SK-N-SH (cell line): ENCODE data around the gene RASGRF1. TPM values are rescaled to one million over a fixed set of nuclear protein-coding genes. Genes with fewer than 3 reads are reported as not detected.

Experiments
- CTCF ChIA-PET: fragments of 300-600, 350-600 bp; formaldehyde crosslinking; extraction: SDS; loops from one replicate; lab custom pipeline; 2021; lab: Yijun Ruan, JAX
- POLR2A ChIA-PET: fragments of 350-600 bp; sonication (Branson Sonifier 250); formaldehyde crosslinking; extraction: SDS; loops from one replicate; lab custom pipeline; 2020; ENCODE audit warnings: antibody characterized with exemption, inconsistent platforms; lab: Yijun Ruan, JAX
- DNase-seq: peaks from one replicate; pipeline ENCODE4 v3.0.0; 2012
- H2AFZ ChIP-seq: fragments of 200-600 bp; sonication (generic); 2 replicates; pipeline ENCODE4 v1.8.1; 2016; ENCODE audit warnings: antibody characterized with exemption, mild to moderate bottlenecking, low read depth
- H3F3A ChIP-seq: fragments of 200-600 bp; sonication (generic); replicated peaks from 2 replicates; pipeline ENCODE3; 2016; ENCODE audit warnings: antibody characterized with exemption, mild to moderate bottlenecking; ENCODE audit not compliant: insufficient read depth
- H3K27ac ChIP-seq, 2 experiments: fragments of 200-500 bp in 1 of 2; fragments of 200-600 bp in 1 of 2; sonication (Bioruptor generic) in 1 of 2; sonication (generic), shearing (Covaris generic) in 1 of 2; 2 replicates each; pipeline versions ENCODE4 v1.5.1 to v1.6.1; 2014 to 2016; ENCODE audit warnings: low read depth in 2 of 2, inconsistent platforms in 1 of 2, low read length in 1 of 2, mild to moderate bottlenecking in 1 of 2, mixed read lengths in 1 of 2
- H3K27me3 ChIP-seq: fragments of 200-600 bp; sonication (generic), shearing (Covaris generic); 2 replicates; pipeline ENCODE4 v1.6.1; 2016; ENCODE audit warnings: mixed run types; ENCODE audit not compliant: insufficient read depth
- H3K36me3 ChIP-seq, 2 experiments: fragments of 200-500 bp in 1 of 2; fragments of 200-600 bp in 1 of 2; sonication (Bioruptor generic) in 1 of 2; sonication (generic) in 1 of 2; replicated peaks in 1 of 2; 2 replicates each; pipeline versions ENCODE3 to v1.5.1; 2014 to 2016; ENCODE audit warnings: low read length in 1 of 2, mild to moderate bottlenecking in 1 of 2; ENCODE audit not compliant: insufficient read depth in 2 of 2, control insufficient read depth in 1 of 2
- H3K4me1 ChIP-seq, 2 experiments: fragments of 200-500 bp in 1 of 2; fragments of 200-600 bp in 1 of 2; sonication (Bioruptor generic) in 1 of 2; sonication (generic), shearing (Covaris generic) in 1 of 2; 2 replicates each; pipeline versions ENCODE4 v1.5.1 to v1.6.1; 2014 to 2016; ENCODE audit warnings: low read depth in 1 of 2, low read length in 1 of 2, mixed run types in 1 of 2; ENCODE audit not compliant: insufficient read depth in 2 of 2, control insufficient read depth in 1 of 2
- H3K4me2 ChIP-seq: fragments of 200-600 bp; sonication (generic), shearing (Covaris generic); 2 replicates; pipeline ENCODE4 v1.6.1; 2017; ENCODE audit warnings: mixed run types
- H3K4me3 ChIP-seq, 2 experiments: fragments of 200-500 bp in 1 of 2; fragments of 200-600 bp in 1 of 2; sonication (Bioruptor generic) in 1 of 2; sonication (generic), shearing (Covaris generic) in 1 of 2; 2 replicates each; pipeline versions ENCODE4 v1.5.1 to v1.8.1; 2014 to 2016; ENCODE audit warnings: low read depth in 2 of 2, inconsistent platforms in 1 of 2, low read length in 1 of 2, mild to moderate bottlenecking in 1 of 2, mixed read lengths in 1 of 2, moderate library complexity in 1 of 2
- H3K79me2 ChIP-seq: fragments of 200-600 bp; sonication (generic); 2 replicates; pipeline ENCODE4 v1.8.1; 2017; ENCODE audit warnings: mild to moderate bottlenecking; ENCODE audit not compliant: insufficient read depth
- H3K9ac ChIP-seq: fragments of 200-600 bp; sonication (generic); 2 replicates; pipeline ENCODE4 v1.6.1; 2017; ENCODE audit warnings: mixed run types
- H3K9me2 ChIP-seq: fragments of 200-600 bp; sonication (generic); 2 replicates; pipeline ENCODE4 v1.6.1; 2017; ENCODE audit warnings: mixed run types
- H3K9me3 ChIP-seq: fragments of 200-600 bp; sonication (generic); 2 replicates; pipeline ENCODE4 v1.6.1; 2017; ENCODE audit warnings: mixed run types, mild to moderate bottlenecking, moderate library complexity
- H4K20me1 ChIP-seq: fragments of 200-600 bp; sonication (generic); 2 replicates; pipeline ENCODE4 v1.6.1; 2017; ENCODE audit warnings: mild to moderate bottlenecking, mixed run types; ENCODE audit not compliant: insufficient read depth
- CHD2 ChIP-seq: fragments of 150-350 bp; IDR thresholded peaks from 2 replicates; pipeline ENCODE4 v1.6.1; 2018; ENCODE audit warnings: low read length; ENCODE audit not compliant: partially characterized antibody
- EZH2phosphoT487 ChIP-seq: fragments of 200-600 bp; sonication (generic); IDR thresholded peaks from 2 replicates; pipeline ENCODE4 v1.6.1; 2017; ENCODE audit warnings: low read depth, mixed run types, mild to moderate bottlenecking, antibody characterized with exemption, moderate library complexity, borderline replicate concordance
- FOSL2 ChIP-seq: IDR thresholded peaks from 2 replicates; pipeline ENCODE4 v1.4.0; 2012; ENCODE audit warnings: low read depth, mild to moderate bottlenecking, moderate library complexity, borderline replicate concordance
- FOXM1 ChIP-seq: IDR thresholded peaks from 2 replicates; pipeline ENCODE4 v1.4.0; 2012; ENCODE audit warnings: low read depth, mild to moderate bottlenecking
- NFIC ChIP-seq: IDR thresholded peaks from 2 replicates; pipeline ENCODE4 v1.4.0; 2012; ENCODE audit warnings: borderline replicate concordance
- NRF1 ChIP-seq: IDR thresholded peaks from 2 replicates; pipeline ENCODE4 v1.6.1; 2012; ENCODE audit warnings: low read depth, mild to moderate bottlenecking, low read length
- RFX5 ChIP-seq: IDR thresholded peaks from 2 replicates; pipeline ENCODE4 v1.6.1; 2012; ENCODE audit warnings: mild to moderate bottlenecking, improper control_type of control experiment, low read length
- RXRA ChIP-seq: IDR thresholded peaks from 2 replicates; pipeline ENCODE4 v1.4.0; 2012; ENCODE audit warnings: low read depth, mild to moderate bottlenecking, borderline replicate concordance
- SIN3A ChIP-seq: IDR thresholded peaks from 2 replicates; pipeline ENCODE4 v1.6.1; 2012; ENCODE audit warnings: low read depth, mild to moderate bottlenecking, low read length, moderate library complexity, borderline replicate concordance
- SMC3 ChIP-seq: IDR thresholded peaks from 2 replicates; pipeline ENCODE4 v1.6.1; 2012; ENCODE audit warnings: low read depth, low read length, improper control_type of control experiment
- TCF12 ChIP-seq: IDR thresholded peaks from 2 replicates; pipeline ENCODE4 v1.4.0; 2012
- WGBS: methylation state at CpG from one replicate; pipeline ENCODE4 v1.1.6; 2017; ENCODE audit warnings: low lambda C conversion rate; 5-methylcytosine and 5-hydroxymethylcytosine counted together
- polyA plus RNA-seq, 3 experiments: library from polyadenylated mRNA; depleted of rRNA; stranded (reverse); fragments of >200 nt; gene quantifications; 2 replicates each; pipeline ENCODE4 v1.2.3, GENCODE V29; 2012
- TF ChIP-seq, protein P1 (sequence below): fragments of 200-600 bp; sonication (generic); IDR thresholded peaks from 2 replicates; pipeline ENCODE4 v1.6.1; 2017; ENCODE audit warnings: antibody characterized with exemption, mild to moderate bottlenecking, moderate library complexity
- TF ChIP-seq, protein P2 (sequence below): fragments of 150-350 bp; IDR thresholded peaks from 2 replicates; pipeline ENCODE4 v1.6.1; 2017; ENCODE audit warnings: antibody characterized with exemption, low read length, low read depth, borderline replicate concordance
- TF ChIP-seq, protein P3 (sequence below): IDR thresholded peaks from 2 replicates; pipeline ENCODE4 v1.6.1; 2012; ENCODE audit warnings: mild to moderate bottlenecking, low read depth, low read length, moderate library complexity
- TF ChIP-seq, protein P4 (sequence below): IDR thresholded peaks from 2 replicates; pipeline ENCODE4 v1.4.0; 2012; ENCODE audit warnings: low read depth
- TF ChIP-seq, protein P5 (sequence below): IDR thresholded peaks from 2 replicates; pipeline ENCODE4 v1.4.0; 2012; ENCODE audit warnings: low read depth, borderline replicate concordance
- TF ChIP-seq, protein P6 (sequence below): fragments of 150-350 bp; IDR thresholded peaks from 2 replicates; pipeline ENCODE4 v1.6.1; 2016; ENCODE audit warnings: mild to moderate bottlenecking, low read depth, low read length
- TF ChIP-seq, protein P7 (sequence below): IDR thresholded peaks from 2 replicates; pipeline ENCODE4; 2012

RASGRF1 gene
- polyA plus RNA-seq, 1 of the 3 experiments (the other 2 are of a cell fraction): 0.10 TPM

DNA sequence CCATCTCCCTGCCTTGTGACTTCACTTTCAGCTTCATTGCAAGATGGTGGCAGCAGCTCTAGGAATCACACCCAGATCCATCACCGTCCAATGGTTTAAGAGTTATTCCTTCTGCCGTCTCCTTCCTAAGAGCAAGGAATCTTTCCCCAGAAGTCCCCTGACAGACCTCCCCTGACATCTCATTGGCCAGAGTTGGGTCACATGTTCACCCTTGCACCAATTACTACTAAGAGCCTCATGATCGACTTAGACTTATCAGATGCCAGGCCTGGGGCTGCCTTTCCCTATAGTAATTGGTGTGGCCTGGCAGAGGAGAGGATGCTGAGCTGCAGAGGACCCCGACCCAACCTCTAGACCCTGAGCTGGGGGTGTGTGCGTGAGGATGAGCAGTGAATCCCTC, 31.8 kb upstream of the RASGRF1 start:
- DNase-seq: no peak
- no peaks in the 10 kb centered on the region for H3K27me3 ChIP-seq
- no peaks in the 10 kb centered on the region for H3F3A ChIP-seq
- H3K9me2 ChIP-seq: no peaks in the 10 kb centered on the region
- H4K20me1 ChIP-seq: no peaks in the 10 kb centered on the region
- WGBS: 29% methylated on average over 5 of the region's 5 CpGs
- H3K4me2 ChIP-seq: no peak overlapping the region
- H3K4me1 ChIP-seq: no peaks in the 10 kb centered on the region
- TF ChIP-seq, protein P1, sequence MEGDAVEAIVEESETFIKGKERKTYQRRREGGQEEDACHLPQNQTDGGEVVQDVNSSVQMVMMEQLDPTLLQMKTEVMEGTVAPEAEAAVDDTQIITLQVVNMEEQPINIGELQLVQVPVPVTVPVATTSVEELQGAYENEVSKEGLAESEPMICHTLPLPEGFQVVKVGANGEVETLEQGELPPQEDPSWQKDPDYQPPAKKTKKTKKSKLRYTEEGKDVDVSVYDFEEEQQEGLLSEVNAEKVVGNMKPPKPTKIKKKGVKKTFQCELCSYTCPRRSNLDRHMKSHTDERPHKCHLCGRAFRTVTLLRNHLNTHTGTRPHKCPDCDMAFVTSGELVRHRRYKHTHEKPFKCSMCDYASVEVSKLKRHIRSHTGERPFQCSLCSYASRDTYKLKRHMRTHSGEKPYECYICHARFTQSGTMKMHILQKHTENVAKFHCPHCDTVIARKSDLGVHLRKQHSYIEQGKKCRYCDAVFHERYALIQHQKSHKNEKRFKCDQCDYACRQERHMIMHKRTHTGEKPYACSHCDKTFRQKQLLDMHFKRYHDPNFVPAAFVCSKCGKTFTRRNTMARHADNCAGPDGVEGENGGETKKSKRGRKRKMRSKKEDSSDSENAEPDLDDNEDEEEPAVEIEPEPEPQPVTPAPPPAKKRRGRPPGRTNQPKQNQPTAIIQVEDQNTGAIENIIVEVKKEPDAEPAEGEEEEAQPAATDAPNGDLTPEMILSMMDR: no peak
- TF ChIP-seq RFX5 (no peak), FOSL2 (no peak), SMC3 (no peak), SIN3A (no peak), TCF12 (no peak), NFIC (no peak), NRF1 (no peak), EZH2phosphoT487 (no peak), RXRA (no peak), CHD2 (no peak), FOXM1 (no peak)
- TF ChIP-seq, protein P2, sequence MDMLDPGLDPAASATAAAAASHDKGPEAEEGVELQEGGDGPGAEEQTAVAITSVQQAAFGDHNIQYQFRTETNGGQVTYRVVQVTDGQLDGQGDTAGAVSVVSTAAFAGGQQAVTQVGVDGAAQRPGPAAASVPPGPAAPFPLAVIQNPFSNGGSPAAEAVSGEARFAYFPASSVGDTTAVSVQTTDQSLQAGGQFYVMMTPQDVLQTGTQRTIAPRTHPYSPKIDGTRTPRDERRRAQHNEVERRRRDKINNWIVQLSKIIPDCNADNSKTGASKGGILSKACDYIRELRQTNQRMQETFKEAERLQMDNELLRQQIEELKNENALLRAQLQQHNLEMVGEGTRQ: no peak
- TF ChIP-seq, protein P3, sequence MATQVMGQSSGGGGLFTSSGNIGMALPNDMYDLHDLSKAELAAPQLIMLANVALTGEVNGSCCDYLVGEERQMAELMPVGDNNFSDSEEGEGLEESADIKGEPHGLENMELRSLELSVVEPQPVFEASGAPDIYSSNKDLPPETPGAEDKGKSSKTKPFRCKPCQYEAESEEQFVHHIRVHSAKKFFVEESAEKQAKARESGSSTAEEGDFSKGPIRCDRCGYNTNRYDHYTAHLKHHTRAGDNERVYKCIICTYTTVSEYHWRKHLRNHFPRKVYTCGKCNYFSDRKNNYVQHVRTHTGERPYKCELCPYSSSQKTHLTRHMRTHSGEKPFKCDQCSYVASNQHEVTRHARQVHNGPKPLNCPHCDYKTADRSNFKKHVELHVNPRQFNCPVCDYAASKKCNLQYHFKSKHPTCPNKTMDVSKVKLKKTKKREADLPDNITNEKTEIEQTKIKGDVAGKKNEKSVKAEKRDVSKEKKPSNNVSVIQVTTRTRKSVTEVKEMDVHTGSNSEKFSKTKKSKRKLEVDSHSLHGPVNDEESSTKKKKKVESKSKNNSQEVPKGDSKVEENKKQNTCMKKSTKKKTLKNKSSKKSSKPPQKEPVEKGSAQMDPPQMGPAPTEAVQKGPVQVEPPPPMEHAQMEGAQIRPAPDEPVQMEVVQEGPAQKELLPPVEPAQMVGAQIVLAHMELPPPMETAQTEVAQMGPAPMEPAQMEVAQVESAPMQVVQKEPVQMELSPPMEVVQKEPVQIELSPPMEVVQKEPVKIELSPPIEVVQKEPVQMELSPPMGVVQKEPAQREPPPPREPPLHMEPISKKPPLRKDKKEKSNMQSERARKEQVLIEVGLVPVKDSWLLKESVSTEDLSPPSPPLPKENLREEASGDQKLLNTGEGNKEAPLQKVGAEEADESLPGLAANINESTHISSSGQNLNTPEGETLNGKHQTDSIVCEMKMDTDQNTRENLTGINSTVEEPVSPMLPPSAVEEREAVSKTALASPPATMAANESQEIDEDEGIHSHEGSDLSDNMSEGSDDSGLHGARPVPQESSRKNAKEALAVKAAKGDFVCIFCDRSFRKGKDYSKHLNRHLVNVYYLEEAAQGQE: no peak
- TF ChIP-seq, protein P4, sequence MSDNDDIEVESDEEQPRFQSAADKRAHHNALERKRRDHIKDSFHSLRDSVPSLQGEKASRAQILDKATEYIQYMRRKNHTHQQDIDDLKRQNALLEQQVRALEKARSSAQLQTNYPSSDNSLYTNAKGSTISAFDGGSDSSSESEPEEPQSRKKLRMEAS: no peak
- TF ChIP-seq, protein P5, sequence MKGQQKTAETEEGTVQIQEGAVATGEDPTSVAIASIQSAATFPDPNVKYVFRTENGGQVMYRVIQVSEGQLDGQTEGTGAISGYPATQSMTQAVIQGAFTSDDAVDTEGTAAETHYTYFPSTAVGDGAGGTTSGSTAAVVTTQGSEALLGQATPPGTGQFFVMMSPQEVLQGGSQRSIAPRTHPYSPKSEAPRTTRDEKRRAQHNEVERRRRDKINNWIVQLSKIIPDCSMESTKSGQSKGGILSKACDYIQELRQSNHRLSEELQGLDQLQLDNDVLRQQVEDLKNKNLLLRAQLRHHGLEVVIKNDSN: no peak
- TF ChIP-seq, protein P6, sequence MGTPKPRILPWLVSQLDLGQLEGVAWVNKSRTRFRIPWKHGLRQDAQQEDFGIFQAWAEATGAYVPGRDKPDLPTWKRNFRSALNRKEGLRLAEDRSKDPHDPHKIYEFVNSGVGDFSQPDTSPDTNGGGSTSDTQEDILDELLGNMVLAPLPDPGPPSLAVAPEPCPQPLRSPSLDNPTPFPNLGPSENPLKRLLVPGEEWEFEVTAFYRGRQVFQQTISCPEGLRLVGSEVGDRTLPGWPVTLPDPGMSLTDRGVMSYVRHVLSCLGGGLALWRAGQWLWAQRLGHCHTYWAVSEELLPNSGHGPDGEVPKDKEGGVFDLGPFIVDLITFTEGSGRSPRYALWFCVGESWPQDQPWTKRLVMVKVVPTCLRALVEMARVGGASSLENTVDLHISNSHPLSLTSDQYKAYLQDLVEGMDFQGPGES: no peak
- TF ChIP-seq, protein P7, sequence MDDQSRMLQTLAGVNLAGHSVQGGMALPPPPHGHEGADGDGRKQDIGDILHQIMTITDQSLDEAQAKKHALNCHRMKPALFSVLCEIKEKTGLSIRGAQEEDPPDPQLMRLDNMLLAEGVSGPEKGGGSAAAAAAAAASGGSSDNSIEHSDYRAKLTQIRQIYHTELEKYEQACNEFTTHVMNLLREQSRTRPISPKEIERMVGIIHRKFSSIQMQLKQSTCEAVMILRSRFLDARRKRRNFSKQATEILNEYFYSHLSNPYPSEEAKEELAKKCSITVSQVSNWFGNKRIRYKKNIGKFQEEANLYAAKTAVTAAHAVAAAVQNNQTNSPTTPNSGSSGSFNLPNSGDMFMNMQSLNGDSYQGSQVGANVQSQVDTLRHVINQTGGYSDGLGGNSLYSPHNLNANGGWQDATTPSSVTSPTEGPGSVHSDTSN: no peak
- no peaks in the 10 kb centered on the region for H3K36me3 ChIP-seq
- H3K79me2 ChIP-seq: no peaks in the 10 kb centered on the region
- ChIA-PET CTCF (interaction anchor here (3.0 kb wide), 1 partner anchor 61 kb away, joined by 16 read pairs; no protein-coding TSS in a partner anchor), POLR2A (no interaction called here)
- no peak overlapping the region for H3K27ac ChIP-seq
- H2AFZ ChIP-seq: no peak overlapping the region
- H3K9ac ChIP-seq: no peak overlapping the region
- no peaks in the 10 kb centered on the region for H3K9me3 ChIP-seq
- no peak overlapping the region for H3K4me3 ChIP-seq
